NOMO-1 treated with dmso at 0.1 percent for 144 hours (cell line): ENCODE data around the gene LHX2.

Experiments used
- DNase-seq: peaks from one replicate; lab custom pipeline; 2025; ENCODE audit not compliant: unreplicated experiment; lab: John Stamatoyannopoulos, UW

The LHX2 gene

DNA sequence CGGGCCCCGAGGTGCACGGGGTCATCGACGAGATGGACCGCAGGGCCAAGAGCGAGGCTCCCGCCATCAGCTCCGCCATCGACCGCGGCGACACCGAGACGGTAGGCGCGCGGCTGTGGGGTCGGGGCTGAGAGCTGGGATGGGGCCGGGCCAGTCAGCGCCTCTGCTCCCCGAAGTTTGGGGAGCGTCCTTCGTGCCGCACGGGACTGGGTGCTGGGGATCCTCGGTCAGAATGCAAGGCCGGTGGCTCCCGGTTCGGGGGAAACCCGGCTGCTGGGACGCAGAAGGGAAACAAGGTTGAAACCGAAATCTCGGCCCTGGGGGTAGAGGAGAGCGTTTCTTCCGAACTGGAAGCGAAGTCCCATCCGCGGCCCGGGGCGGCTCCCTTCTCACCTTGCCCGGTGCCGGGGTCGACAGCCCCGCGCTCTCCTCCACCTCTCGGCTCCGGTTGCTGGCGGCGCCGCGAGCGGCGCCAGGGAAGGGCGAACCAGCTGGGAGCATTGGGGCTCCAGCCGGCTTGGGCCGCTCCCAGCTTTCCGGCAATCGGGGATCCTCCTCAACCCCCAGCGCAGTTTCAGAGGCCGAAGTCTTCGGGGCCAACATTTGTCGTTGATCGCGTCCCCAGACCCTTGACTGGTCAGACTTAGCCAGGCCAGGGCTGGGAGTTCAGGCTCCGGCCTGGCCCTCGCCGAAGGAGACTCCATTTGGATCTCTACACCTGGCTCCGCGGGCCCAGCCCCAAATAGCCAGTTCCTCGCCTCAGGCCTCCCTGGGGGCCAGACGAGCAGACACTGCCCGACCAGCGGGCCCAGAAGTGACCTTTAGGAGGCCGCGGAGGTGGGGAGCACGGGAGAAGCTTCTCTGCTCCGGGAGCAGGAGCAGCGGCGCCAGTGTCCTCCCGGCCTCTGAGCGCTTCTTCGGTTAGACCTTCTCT lies 1.1 kb downstream of the LHX2 start:
- no peak for DNase-seq

DNA sequence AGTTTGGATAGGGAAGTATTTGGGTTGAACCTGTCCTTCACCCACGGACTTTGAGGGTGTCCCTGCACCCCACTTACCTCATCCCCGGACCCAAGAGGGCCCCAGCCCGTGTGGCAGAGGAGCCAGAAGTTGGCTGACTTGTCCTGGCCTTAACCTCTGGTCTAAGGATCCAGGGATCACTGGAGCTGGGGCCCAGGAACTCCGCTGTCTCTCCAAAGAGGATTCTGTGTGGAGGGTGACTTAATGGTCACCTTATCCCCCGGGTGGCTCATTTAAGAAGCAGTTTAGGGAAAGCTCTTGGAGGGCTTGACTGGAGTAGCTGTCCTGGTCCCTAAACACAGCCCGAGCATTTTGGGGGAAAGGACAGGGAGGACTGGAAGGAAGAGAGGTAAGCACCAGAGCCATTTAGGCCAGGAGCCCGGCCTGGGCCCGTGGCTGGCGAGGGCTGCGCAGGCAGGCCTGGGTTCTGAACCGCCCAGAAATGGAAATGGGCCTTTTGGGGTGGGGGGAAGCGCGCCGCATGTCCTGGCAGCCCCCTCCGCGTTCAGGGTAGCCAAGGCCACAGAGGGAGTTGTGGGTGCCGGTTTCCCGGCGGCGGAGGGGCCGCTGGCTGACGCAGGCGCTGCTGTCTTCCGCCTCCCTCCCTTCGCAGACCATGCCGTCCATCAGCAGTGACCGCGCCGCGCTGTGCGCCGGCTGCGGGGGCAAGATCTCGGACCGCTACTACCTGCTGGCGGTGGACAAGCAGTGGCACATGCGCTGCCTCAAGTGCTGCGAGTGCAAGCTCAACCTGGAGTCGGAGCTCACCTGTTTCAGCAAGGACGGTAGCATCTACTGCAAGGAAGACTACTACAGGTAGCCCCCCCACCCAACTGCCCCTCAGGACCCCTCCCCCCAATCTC lies 2.0 kb downstream of the LHX2 start:
- DNase-seq, result no peak

DNA sequence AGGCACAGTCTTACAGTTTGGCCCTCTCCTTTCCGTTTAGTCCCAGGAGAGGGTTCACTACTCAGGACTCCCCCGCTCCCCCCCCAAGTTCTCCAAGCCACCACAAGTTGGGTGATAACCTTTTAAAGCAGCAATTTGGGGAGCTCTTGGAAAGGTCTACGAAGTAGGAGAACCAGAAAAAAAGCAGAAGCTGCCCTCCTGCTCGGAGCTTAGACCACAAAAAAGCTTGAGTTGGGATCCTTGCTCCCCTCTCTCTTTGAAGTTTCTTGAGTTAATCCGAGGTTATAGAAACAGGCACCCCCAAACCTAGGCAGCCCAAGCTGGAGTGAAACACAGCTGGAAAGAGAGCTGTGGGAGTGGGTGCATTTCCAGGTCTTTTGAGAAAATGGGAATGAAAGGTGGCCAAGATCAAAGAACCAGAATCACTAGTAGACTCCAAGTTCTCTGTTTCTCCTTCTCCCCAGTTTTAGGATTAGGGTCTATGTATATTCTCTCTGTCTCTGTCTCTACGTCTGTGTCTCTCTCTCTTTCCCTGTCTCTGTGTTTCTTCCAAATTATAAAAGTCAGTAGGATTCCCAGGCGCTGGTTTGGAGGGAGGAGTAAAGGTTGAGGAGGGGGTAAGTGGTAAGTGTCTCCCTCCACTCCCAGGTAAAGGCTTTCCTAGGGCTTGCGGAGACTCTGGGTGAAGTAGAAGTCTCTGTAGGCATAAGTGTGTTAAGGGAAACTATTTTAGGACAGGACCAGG lies 2.8 kb downstream of the LHX2 start:
- no peak for DNase-seq

DNA sequence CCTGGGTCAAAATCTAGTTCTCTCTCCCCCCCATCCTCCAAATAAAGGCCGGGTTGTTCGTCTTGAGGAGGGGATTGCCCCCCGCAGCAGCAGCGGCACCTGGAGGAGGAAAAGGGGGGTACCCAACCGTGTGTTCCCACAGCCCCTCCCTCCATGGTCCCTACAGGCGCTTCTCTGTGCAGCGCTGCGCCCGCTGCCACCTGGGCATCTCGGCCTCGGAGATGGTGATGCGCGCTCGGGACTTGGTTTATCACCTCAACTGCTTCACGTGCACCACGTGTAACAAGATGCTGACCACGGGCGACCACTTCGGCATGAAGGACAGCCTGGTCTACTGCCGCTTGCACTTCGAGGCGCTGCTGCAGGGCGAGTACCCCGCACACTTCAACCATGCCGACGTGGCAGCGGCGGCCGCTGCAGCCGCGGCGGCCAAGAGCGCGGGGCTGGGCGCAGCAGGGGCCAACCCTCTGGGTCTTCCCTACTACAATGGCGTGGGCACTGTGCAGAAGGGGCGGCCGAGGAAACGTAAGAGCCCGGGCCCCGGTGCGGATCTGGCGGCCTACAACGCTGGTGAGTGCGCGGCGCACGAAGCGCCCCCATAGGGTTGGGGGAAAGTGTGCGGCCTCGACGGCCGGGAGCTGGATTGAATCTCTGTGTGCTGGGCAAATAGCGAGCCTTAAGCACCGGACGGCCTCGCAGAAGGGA lies 3.5 kb downstream of the LHX2 start:
- DNase-seq, result no peak

DNA sequence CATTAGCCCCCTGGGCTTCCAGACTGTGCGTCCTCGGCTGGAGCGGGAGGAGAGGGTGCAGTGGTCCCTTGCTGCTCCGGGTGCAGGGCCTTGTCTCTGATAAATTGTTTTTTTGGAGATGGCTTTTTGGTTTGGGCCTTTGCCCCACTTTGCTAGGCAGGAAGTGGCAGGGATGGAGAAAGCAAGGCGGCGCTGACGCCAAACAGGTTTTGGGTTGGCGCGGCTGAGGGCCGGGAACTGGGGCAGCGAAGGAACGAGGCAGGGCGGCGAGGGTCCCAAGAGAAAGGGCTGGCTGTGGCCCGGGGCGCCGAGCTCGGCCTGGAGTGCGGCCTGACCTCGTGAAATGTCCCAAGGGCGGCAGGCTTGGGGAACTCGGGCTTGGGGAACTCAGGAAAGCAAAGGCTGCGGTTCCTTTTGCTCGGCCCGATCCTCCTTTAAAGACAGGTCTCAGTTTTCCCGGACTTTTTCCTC lies 4.1 kb downstream of the LHX2 start:
- DNase-seq, result no peak

DNA sequence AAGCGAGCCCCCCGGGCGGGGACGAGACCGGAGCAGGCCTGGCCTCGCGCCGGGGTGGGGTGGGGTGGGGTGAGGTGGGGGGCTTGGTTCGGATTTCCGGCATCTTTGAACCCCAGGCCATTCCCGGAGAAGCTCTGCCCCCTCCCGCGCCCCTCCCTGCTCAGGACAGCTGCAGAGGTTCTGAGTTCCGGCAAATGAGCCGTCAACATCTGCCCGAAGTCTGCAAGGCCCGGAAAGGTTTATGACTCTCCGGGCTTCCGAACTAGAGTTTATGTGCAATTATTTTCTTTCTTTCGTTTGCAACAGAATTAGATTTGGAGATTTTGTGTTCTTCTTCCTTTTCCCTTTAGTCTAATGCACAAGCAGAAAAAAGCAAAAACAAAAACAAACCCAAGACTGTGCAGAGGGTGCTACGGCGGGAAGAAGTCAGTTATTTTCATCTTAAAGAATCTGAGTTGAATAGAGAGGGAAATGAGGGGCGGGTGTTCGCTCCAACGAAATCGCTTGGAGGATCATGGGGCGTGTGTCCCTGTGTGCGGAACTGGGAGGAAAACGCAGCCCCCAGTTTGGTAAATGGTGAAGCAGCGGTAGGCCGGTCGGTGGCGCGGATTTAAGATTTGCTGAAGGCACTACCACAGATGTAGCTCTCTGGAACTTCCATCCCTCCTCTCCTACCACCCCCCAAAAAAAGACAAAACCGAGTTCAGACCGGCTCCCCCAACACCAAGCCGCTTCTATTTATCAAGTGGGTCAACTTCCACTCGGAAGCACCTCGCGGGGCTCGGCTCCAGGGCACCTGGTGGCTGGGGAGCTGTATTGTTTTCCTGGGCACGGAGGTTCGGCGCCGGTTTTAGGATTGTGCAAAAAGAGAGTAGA lies 4.8 kb downstream of the LHX2 start:
- DNase-seq, result no peak

DNA sequence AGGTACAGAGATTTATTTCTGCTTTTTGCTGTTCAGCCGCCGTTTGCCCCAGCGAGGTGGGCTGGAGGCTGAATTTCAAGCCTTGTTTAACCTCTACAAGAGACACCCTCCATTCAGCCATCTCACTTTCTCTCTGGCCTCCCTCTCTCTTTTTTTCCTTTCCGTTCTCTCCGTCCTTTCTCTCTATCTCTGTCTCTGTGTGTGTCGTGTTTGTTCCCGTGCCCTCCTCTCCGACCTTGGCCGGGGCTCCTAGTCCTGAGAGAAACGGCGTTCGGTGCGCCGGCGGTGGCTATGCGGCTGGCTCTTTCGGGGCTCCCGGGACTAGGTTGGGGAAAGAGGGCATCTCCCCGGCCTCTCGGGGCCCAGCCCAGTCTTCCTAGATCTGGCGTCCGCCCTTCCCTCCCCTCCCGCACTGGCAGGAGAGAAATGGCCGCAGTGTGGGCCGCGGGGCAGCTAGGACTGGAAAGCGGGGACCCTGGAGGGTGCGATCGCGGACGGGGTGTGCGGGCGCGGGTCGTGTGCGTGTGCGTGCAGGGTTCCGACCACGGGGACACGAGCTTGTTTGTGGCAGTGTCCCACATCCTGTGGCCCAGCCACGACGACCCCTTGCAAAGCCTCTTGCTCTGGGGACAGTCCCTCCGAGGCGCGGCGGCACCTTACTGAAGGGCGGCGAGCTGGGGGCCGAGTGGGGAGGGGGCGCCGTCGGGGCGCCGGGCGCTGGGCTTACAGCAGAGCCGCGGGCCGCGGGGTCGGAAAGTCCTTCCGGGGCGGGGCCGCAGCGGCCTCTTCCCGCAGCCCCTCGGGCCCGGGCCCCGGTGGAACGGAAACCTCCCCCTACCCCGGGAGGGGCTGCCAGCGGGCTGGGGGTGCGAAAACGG lies 5.7 kb downstream of the LHX2 start:
- no peak for DNase-seq

DNA sequence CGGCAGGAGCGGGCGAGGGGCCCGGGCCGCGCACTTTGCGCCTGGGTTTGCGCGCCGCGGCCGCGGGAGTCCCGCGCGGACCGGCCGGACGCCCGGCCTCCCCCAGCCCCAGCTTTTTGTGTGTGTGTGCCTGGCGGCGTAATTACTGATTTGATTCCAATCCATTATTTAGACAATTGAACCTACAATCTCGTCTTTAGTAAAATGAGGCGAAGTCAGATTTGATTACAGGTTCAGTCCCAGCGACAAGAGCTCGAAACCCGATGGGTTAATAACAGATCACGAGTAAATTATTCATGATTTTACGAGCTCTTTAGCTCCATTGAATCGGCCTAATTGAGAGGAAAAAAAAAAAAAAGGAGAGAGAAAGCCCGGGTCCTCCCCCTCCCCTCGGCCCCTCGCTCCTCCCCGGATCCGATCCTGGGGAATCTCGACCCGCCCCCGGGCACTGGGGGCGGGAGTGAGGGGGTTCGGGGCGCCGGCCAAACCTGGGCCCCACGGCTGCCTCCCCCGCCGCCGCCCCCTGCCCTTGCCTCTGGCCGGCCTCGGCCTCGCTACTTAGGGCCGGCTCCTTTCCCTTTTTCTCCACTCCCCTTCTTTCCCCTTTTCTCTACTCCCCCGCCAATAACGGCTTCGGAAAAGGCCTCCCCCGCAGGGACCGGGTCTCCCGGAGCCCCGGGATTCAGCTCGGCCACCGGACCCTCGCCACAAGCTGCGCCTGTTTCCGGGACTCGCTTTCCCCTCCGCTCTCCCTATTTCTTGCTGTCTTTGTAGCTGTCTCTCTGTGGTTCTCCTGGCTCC lies 6.6 kb downstream of the LHX2 start:
- DNase-seq, result no peak

DNA sequence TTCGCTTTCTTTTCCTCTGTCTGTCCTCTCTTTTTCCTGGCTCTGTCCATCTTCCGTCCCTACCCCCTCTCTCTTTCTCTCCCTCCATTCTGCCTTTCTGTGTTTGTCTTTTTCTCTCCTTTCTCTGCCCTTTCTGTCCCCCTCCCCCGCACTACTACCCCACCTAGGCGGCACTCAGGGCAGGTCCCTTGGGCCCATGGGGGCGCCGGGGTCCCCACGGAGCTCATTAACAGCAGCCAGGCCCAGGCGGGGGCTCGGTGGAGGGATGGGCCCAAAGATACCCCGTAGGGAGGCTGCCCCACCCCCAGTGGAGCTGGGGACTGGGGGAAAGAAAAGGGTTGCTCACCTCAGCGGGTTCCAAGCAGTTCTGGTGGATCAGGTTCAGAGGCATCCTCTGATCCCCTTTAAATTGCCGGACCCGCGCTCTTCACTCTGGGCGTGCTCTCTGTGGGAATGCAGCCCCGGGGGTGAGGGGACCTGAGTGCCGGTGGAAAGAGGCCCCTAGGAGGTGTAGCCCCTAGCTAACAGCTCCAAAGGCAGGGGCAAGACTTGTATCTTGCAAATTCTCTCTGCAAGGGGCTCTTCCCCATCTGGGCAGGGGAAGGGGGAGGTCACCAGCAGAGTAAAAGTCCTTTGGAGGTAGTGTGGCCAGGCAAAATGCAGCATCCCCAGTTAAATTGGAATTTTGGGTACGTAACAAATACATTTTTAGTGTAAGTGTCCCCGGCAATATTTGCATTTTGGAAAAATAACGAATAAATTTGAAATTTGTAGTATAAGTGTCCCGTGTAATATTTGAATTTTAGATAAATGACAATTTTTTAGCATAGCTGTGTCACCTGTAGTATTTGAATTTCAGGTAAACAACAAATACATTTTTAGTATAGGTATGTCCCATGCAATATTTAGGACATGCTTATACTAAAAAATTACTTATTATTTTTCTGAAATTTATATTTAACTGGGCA lies 7.4 kb downstream of the LHX2 start:
- no peak for DNase-seq

DNA sequence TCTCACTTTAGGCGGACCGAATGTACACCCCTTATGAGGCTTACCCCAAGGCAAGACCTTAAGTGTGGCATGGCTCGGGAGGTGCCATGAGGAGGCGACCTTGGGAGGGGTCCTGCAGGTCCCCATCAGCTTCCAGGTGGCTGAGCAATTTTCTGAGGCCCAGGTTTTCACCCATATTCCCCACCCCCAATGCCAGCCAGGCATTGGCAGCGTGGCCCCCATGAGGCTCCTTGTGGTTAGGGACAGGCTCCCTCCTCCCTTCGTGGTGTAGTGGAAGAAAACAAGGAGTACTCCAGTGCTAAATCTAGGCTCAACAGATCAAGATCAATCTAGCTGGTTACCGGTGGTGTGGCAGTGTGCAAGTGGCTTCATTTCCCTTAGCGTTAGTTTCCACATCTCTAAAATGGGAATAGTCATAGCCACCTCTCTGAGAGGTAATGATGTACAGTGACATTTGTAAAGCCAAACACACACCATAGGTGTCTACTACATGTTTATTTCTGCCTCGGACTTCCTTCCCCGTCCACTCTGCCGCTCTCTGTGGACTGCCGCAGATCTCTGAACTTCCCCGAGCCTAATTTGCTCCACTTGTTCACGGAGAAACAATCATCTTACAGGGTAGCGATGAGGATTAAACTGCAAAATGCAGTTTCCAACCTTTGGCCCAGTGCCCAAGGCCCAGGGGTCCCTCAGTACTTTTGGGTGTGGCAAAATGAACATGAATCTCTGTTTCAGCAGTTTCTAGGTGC lies 8.4 kb downstream of the LHX2 start:
- DNase-seq, result no peak

DNA sequence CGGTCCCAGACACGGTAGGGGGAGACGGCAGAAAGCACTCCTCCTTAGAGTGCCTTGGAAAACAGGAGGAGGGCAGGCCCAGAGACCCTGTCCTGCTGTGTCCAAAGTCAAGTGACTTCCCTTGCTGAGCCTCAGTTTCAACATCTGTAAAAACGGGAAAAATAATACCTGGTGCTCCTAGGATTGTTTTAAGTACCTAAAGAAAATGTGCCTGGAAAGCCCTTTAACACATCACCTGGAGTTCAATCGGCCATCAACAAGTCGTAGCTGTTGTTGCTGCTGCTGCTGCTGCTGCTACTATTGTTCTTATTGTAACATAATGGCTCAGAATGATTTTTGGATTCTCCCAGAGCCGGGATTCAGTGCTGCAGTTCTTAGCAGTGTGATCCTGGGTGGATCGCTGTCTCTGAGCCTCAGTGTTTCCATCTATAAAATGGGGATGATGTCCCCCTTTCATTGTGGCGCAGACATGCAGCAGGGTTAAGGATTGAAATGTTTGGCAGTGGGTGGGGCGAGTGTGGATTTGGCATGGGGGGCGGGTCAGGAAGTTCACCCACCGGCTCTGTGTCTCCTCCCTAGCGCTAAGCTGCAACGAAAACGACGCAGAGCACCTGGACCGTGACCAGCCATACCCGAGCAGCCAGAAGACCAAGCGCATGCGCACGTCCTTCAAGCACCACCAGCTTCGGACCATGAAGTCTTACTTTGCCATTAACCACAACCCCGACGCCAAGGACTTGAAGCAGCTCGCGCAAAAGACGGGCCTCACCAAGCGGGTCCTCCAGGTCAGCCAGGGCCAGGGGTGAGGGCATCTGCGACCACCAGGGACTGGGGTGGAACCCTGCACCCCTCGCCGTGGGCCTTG lies 9.2 kb downstream of the LHX2 start:
- no peak for DNase-seq

DNA sequence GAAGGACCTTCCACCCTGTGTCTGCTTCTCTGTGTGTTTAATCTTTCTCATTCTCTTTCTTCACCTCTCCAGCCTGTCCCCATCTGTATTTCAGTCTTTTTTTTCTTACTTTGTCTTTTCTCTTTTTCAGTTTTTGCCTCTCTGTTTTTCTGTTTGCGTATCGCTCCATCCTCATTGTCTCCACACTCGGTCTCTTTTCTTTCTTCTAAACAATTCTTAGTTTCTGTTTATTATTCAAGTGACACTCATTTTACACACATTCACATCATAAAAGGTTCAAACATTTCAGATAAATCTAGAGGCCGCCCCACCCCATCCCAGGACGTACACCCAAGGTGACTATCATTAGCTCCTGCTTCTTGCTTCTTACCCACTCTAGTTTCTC lies 9.8 kb downstream of the LHX2 start:
- DNase-seq, result no peak

DNA sequence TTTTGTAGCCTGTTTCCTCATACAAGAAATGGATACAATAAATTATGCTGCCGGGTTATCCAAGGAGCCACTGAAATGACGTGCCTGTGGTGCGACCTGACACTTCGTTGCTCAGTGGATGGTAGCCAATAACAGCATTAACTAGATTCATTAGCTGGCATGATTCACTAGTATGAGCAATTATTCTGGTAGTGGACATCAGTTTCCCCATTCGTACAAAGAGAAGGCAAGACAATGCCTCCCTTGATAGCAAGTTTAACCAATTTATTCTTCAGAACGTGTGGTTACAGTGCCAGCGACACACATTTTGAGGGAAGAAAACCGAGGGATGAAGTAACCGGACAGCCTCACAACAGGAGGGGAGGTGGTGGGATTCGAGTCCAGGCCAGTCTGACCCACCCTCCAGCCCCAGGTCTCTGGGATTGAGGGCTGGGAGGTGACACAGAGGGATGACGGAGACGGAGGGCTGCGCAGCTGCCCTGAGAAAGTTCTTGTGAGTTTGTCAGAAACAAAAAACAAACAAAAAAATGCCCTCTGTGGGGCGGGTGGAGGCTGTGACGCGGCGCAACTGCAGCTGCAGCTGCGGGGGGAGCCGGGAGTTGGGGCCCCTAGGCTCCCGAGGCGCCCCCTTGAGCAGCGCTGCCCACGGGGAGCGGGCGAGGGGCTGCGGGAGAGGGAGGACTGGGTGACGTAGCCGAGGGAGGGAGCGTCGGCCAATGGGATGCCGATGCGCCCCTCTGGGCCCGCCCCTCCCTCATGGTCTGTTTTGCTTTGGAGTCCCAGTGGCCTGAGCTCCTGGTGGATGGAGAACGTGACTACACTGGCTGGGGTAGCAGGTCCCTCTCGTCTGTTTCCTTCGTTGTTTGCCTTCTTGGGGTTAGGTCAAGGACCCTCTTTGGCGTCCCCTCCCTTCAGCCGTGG lies 10.9 kb downstream of the LHX2 start:
- DNase-seq, result no peak

DNA sequence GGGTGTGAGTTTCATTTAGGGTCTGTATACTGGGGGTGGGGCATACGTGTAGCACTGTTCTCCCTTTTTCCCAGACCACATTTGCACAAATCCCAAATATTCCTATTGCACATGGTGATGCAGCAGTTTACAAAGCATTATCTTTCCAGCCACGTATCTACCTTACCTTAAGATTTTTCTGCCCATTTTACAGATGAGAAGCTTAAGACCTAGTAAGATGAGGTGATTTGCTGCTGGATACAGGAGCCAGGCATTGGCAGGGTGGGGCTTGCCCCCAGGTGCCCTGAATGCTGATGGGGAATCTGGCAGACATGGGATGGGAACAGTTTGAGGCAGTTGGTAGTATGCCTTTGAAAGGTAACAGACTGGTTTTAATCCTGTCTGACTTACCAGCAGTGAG lies 12.5 kb downstream of the LHX2 start:
- no peak for DNase-seq
